Heart left ventricle (tissue), 16 donors: ENCODE data around the gene SKI. TPM values are rescaled to one million over a fixed set of nuclear protein-coding genes. Genes with fewer than 3 reads are reported as not detected.

ENCODE experiments used
- ATAC-seq, 4 donors: fragments of 200-7000 bp; cut with Tn5 transposase; one replicate each; pipeline ENCODE4 v1.9.1; 2020 to 2022; ENCODE audit warnings: moderate library complexity in 4 of 4, mild to moderate bottlenecking in 3 of 4, moderate number of reproducible peaks in 1 of 4
- DNase-seq, 5 donors: peaks; one replicate each; pipeline ENCODE4 v3.0.0-alpha.2; 2020
- H3K27ac ChIP-seq, 12 donors: fragments of 200-600 bp; sonication (generic) in 4 of 12; one replicate each; pipeline versions ENCODE4 v1.5.0 to v1.8.0; 2016 to 2022; ENCODE audit warnings: mild to moderate bottlenecking in 2 of 12
- H3K27me3 ChIP-seq, 9 donors: fragments of 200-600 bp; sonication (generic) in 2 of 9; one replicate each; pipeline versions ENCODE4 v1.5.1 to v1.8.0; 2016 to 2022; ENCODE audit warnings: mild to moderate bottlenecking in 3 of 9
- H3K36me3 ChIP-seq, 9 donors: fragments of 200-600 bp; sonication (generic) in 2 of 9; one replicate each; pipeline versions ENCODE4 v1.5.0 to v1.8.0; 2018 to 2022; ENCODE audit warnings: mild to moderate bottlenecking in 2 of 9
- H3K4me1 ChIP-seq, 12 donors: fragments of 200-600 bp; sonication (generic) in 4 of 12; one replicate each; pipeline versions ENCODE4 v1.5.0 to v1.8.0; 2016 to 2022; ENCODE audit warnings: mild to moderate bottlenecking in 3 of 12
- H3K4me3 ChIP-seq, 12 donors: fragments of 200-600 bp; sonication (generic) in 4 of 12; one replicate each; pipeline versions ENCODE4 v1.5.0 to v1.8.0; 2017 to 2022; ENCODE audit warnings: mild to moderate bottlenecking in 9 of 12, moderate library complexity in 4 of 12
- H3K9me3 ChIP-seq, 12 donors: fragments of 200-600 bp; sonication (generic) in 4 of 12; one replicate each; pipeline versions ENCODE4 v1.5.0 to v1.8.0; 2016 to 2022; ENCODE audit warnings: mild to moderate bottlenecking in 1 of 12
- CTCF ChIP-seq, 12 donors: fragments of 200-600 bp; sonication (generic) in 4 of 12; IDR thresholded peaks; one replicate each; pipeline versions ENCODE4 v1.5.0 to v1.8.0; 2018 to 2022; ENCODE audit warnings: antibody characterized with exemption in 12 of 12, mild to moderate bottlenecking in 5 of 12
- POLR2A ChIP-seq, 2 donors: fragments of 450-650 bp; IDR thresholded peaks; one replicate each; pipeline ENCODE4 v1.6.1; 2017; ENCODE audit warnings: antibody characterized with exemption in 2 of 2, mild to moderate bottlenecking in 2 of 2, moderate library complexity in 2 of 2
- WGBS, 4 donors: extraction: QIAGEN DNeasy Blood & Tissue Kit in 2 of 4; methylation state at CpG; one replicate each; pipeline versions ENCODE4 v1.1.5 to v1.1.7; 2013 to 2018; 5-methylcytosine and 5-hydroxymethylcytosine counted together
- intact Hi-C, 10 donors: fragments of 100-400 bp; cut with DNase I; formaldehyde crosslinking; loops; one replicate each; pipeline versions ENCODE4 v1.11.1 to v1.14.2; 2022
- polyA plus RNA-seq, 2 donors: library from polyadenylated mRNA; stranded (reverse); fragments of 200-250 nt; gene quantifications; one replicate each; pipeline ENCODE4 v1.2.3, GENCODE V29; 2013
- total RNA-seq, 9 donors: library from RNA; depleted of rRNA in 2 of 9; stranded (reverse); fragments of >200 nt in 2 of 9; fragmentation: NEBNext Ultra II Directional in 3 of 9; extraction: Animal tissue kit (Norgen Biotek cat#: 25700) in 3 of 9; gene quantifications; one replicate each; pipeline versions ENCODE4 v1.1.0 to v1.2.4, GENCODE V29; 2016 to 2023
- donor health status: ischemic (EF 13 %, LVEDD 7.1; RV severe dilation, severe dysfunction).
- donor health status: healthy with polysubstance abuse.
- donor health status: DM: no; HTN: yes; CAD: no.
- donor health status: DM: no; HTN: no; CAD: no.
- donor health status: ischemic (EF 25% LVEDD 6.9; RV normal size, moderate dysfunction).
- donor health status: ischemic (EF 25% LVEDD 5.7; RV mildly dilated, moderate dysfunction).
- donor health status: healthy.
- donor health status: DM: yes; HTN: yes; CAD: no.
- donor health status: ischemic (EF 35%, LVEDD 5.7; RV mildly dilated, moderate dysfunction).
- donor health status: nonischemic (EF 11% LVEDD 7.7; RV severe dilation, severe dysfunction).
- donor health status: DM: yes; HTN: yes; CAD: no.
- donor health status: PGD.
- donor health status: ischemic (EF 29% LVEDD 5.4; RV normal size, mild dysfunction).
- donor health status: nonischemic (EF 23%, LVEDD 6.1; RV moderate dilation, normal function).

Gene SKI
- total and polyA plus RNA-seq, 11 donors: 16.9 to 52.7 (median 38.9) TPM

GRCh38 chr1:2335721-2336455 is 107.8 kb downstream of the SKI start:
- no peaks in the 10 kb centered on the region for H3K9me3 ChIP-seq
- TF ChIP-seq CTCF (IDR thresholded peaks at IDR 0.05): no peak
- TF ChIP-seq POLR2A (IDR thresholded peaks at IDR 0.05): no peak
- no peaks in the 10 kb centered on the region for H3K27me3 ChIP-seq
- intact Hi-C loops: no loop called here
- no peaks in the 10 kb centered on the region for H3K36me3 ChIP-seq
- H3K27ac ChIP-seq: no peak overlapping the region
- 92 to 94% (median 93%) methylated on average over 30 to 36 of the region's 36 CpGs for WGBS, 4 donors
- peaks cover 0 to 7% (median 3%) of the 10 kb centered on the region in 12 donors for H3K4me1 ChIP-seq
- DNase-seq: no peak
- no peak for ATAC-seq
- no peak overlapping the region for H3K4me3 ChIP-seq

- DNase-seq: no peak
- Histone ChIP-seq H3K4me3 (no peak overlapping the region), H3K27me3 (no peaks in the 10 kb centered on the region), H3K36me3 (no peaks in the 10 kb centered on the region), H3K9me3 (no peaks in the 10 kb centered on the region), H3K27ac (no peak overlapping the region), H3K4me1 (peaks cover 0 to under 1% (median 0%) of the 10 kb centered on the region in 12 donors)
- 78 to 90% (median 82%) methylated on average over 9 to 11 of the region's 11 CpGs for WGBS, 4 donors
- TF ChIP-seq CTCF (IDR thresholded peaks at IDR 0.05) (no peak), POLR2A (IDR thresholded peaks at IDR 0.05) (no peak)
- ATAC-seq: no peak
- intact Hi-C loops: no loop called here
Measured at GRCh38 chr1:2336499-2336898, 108.4 kb downstream of the SKI start.

GRCh38 chr1:2337081-2337480 is 109.0 kb downstream of the SKI start:
- no peak for ATAC-seq

GRCh38 chr1:2337501-2337900 is 109.4 kb downstream of the SKI start:
- TF ChIP-seq CTCF (IDR thresholded peaks at IDR 0.05): no peak
- no peak for TF ChIP-seq POLR2A (IDR thresholded peaks at IDR 0.05)
- Histone ChIP-seq H3K4me1 (no peaks in the 10 kb centered on the region), H3K9me3 (no peaks in the 10 kb centered on the region), H3K27ac (no peak overlapping the region), H3K27me3 (no peaks in the 10 kb centered on the region), H3K4me3 (no peak overlapping the region), H3K36me3 (no peaks in the 10 kb centered on the region)
- WGBS, 4 donors: 67 to 83% (median 75%) methylated on average over 9 to 10 of the region's 10 CpGs
- intact Hi-C loops: no loop called here
- ATAC-seq: no peak
- no peak for DNase-seq

More at GRCh38 chr1:2337081-2337480, 109.0 kb downstream of the SKI start:
- Histone ChIP-seq H3K36me3 (no peaks in the 10 kb centered on the region), H3K4me1 (no peaks in the 10 kb centered on the region), H3K9me3 (no peaks in the 10 kb centered on the region), H3K4me3 (no peak overlapping the region), H3K27ac (no peak overlapping the region), H3K27me3 (no peaks in the 10 kb centered on the region)
- TF ChIP-seq POLR2A (IDR thresholded peaks at IDR 0.05): no peak
- no peak for TF ChIP-seq CTCF (IDR thresholded peaks at IDR 0.05)
- DNase-seq: no peak
- 89 to 95% (median 92%) methylated on average over 10 to 23 of the region's 23 CpGs for WGBS, 4 donors
- intact Hi-C loops: no loop called here
